OCI-LY7 (cell line): ENCODE results near the gene NEU2. TPM values are rescaled to one million over a fixed set of nuclear protein-coding genes. Genes with fewer than 3 reads are reported as not detected.

ENCODE experiments used
- BruUV-seq: library from RNA; stranded (reverse); fragments of 400-500 nt; replicated peaks from 2 replicates; lab custom pipeline; 2021; lab: Mats Ljungman, UMichigan
- CTCF ChIA-PET: fragments of 300-600 bp; sonication (Branson Sonifier 250); formaldehyde crosslinking; loops from one replicate; lab custom pipeline; 2022; ENCODE audit warnings: antibody characterized with exemption; ENCODE audit not compliant: unreplicated experiment; lab: Charles Lee
- POLR2A ChIA-PET: fragments of 300-600 bp; sonication (Branson Sonifier 250); formaldehyde crosslinking; loops from one replicate; lab custom pipeline; 2022; ENCODE audit warnings: antibody characterized with exemption; lab: Charles Lee
- DNase-seq: peaks from one replicate; pipeline ENCODE4 v3.0.0-alpha.2; 2015; ENCODE audit warnings: low spot score
- H2AFZ ChIP-seq: fragments of 200-600 bp; sonication (generic), shearing (Covaris generic); 2 replicates; pipeline ENCODE4 v1.6.1; 2014; ENCODE audit warnings: mild to moderate bottlenecking, antibody characterized with exemption, low read length, moderate library complexity
- H3K27ac ChIP-seq: fragments of 200-600 bp; sonication (generic); 2 replicates; pipeline ENCODE4 v1.5.1; 2014; ENCODE audit warnings: mixed run types, low read depth, mild to moderate bottlenecking, moderate library complexity, low read length, inconsistent platforms; ENCODE audit not compliant: poor library complexity, severe bottlenecking
- H3K36me3 ChIP-seq: fragments of 200-600 bp; sonication (generic); 2 replicates; pipeline ENCODE4 v1.6.1; 2014; ENCODE audit warnings: mild to moderate bottlenecking, antibody characterized with exemption, low read length, moderate library complexity, mixed read lengths; ENCODE audit not compliant: insufficient read depth
- H3K4me1 ChIP-seq: fragments of 200-600 bp; sonication (generic); 2 replicates; pipeline ENCODE4 v1.5.1; 2014; ENCODE audit warnings: mild to moderate bottlenecking, low read length; ENCODE audit not compliant: insufficient read depth, poor library complexity, severe bottlenecking
- H3K4me2 ChIP-seq: fragments of 200-600 bp; sonication (generic); 2 replicates; pipeline ENCODE4 v1.6.1; 2014; ENCODE audit warnings: mild to moderate bottlenecking, low read length
- H3K4me3 ChIP-seq: fragments of 200-600 bp; sonication (generic); 2 replicates; pipeline ENCODE4 v1.5.1; 2014; ENCODE audit warnings: mild to moderate bottlenecking, low read depth, low read length; ENCODE audit not compliant: poor library complexity, severe bottlenecking
- H3K79me2 ChIP-seq: fragments of 200-600 bp; sonication (generic); 2 replicates; pipeline ENCODE4 v1.6.1; 2016; ENCODE audit warnings: low read depth, mild to moderate bottlenecking, low read length, moderate library complexity, mixed read lengths; ENCODE audit not compliant: insufficient read depth
- H3K9me2 ChIP-seq: fragments of 200-600 bp; sonication (generic); 2 replicates; pipeline ENCODE4 v1.6.1; 2016; ENCODE audit warnings: mild to moderate bottlenecking, low read length, mixed read lengths; ENCODE audit not compliant: insufficient read depth
- H3K9me3 ChIP-seq: fragments of 200-600 bp; sonication (generic); 2 replicates; pipeline ENCODE4 v1.6.1; 2014; ENCODE audit warnings: mild to moderate bottlenecking, mixed run types, low read length, mixed read lengths
- H4K20me1 ChIP-seq: fragments of 200-600 bp; sonication (generic); 2 replicates; pipeline ENCODE4 v1.6.1; 2014; ENCODE audit warnings: mild to moderate bottlenecking, antibody characterized with exemption, low read length, moderate library complexity, mixed read lengths; ENCODE audit not compliant: insufficient read depth
- EZH2phosphoT487 ChIP-seq: fragments of 200-600 bp; sonication (generic); IDR thresholded peaks from 2 replicates; pipeline ENCODE4 v1.6.1; 2018; ENCODE audit warnings: low read depth, borderline replicate concordance, mild to moderate bottlenecking, mixed run types, antibody characterized with exemption, low read length, moderate library complexity, mixed read lengths
- intact Hi-C: fragments of 100-400 bp; cut with micrococcal nuclease; formaldehyde crosslinking; loops from one replicate; pipeline ENCODE4 v1.10.0; 2022; ENCODE audit not compliant: unreplicated experiment
- total RNA-seq, 2 experiments: library from RNA; depleted of rRNA in 1 of 2; stranded (reverse); fragments of >200 nt in 1 of 2; shearing (Covaris generic) in 1 of 2; gene quantifications; 2 replicates each; pipeline ENCODE4 v1.2.3, GENCODE V29; 2014 to 2022
- TF ChIP-seq, protein P1 (sequence below): fragments of 200-600 bp; sonication (generic); conservative IDR thresholded peaks from 2 replicates; pipeline ENCODE4 v1.5.1; 2014; ENCODE audit warnings: mild to moderate bottlenecking, antibody characterized with exemption, low read length, moderate library complexity, mixed read lengths

The NEU2 gene
- total RNA-seq, 2 experiments from 2014 or later, result not detected

GRCh38 chr2:233062451-233062850, 30.0 kb downstream of the NEU2 start:
- Histone ChIP-seq H3K4me1 (peaks cover 39% of the 10 kb centered on the region), H3K4me2 (peak overlapping the region; percentile 98)
- no TSS peak for BruUV-seq

DNA sequence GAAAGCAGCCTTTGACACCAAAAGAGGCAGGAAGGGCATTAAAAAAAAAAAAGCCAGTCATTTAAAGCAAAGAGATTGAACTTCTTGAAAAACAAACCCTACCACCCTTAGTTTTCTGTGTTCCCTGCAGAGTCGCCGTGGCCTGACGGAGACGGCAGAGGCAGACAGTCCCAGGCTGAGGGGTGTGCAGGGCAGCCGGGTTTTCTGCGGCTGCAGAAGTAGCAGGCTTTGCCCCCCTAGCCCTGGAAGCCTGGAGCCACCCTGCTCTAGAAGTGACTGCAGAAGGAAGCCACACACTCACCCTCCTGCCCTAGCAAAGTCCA, 30.4 kb downstream of the NEU2 start:
- no peak overlapping the region for H2AFZ ChIP-seq
- H3K79me2 ChIP-seq, result peaks cover 52% of the 10 kb centered on the region
- TF ChIP-seq, protein P1, sequence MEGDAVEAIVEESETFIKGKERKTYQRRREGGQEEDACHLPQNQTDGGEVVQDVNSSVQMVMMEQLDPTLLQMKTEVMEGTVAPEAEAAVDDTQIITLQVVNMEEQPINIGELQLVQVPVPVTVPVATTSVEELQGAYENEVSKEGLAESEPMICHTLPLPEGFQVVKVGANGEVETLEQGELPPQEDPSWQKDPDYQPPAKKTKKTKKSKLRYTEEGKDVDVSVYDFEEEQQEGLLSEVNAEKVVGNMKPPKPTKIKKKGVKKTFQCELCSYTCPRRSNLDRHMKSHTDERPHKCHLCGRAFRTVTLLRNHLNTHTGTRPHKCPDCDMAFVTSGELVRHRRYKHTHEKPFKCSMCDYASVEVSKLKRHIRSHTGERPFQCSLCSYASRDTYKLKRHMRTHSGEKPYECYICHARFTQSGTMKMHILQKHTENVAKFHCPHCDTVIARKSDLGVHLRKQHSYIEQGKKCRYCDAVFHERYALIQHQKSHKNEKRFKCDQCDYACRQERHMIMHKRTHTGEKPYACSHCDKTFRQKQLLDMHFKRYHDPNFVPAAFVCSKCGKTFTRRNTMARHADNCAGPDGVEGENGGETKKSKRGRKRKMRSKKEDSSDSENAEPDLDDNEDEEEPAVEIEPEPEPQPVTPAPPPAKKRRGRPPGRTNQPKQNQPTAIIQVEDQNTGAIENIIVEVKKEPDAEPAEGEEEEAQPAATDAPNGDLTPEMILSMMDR, result no peak
- no peak for TF ChIP-seq EZH2phosphoT487
- peak overlapping the region; percentile 81 for H3K4me3 ChIP-seq
- no peaks in the 10 kb centered on the region; the same call in 1 of the 2 replicates for H3K9me3 ChIP-seq
- ChIA-PET POLR2A (no interaction called here), CTCF (no interaction called here)
- no peak for DNase-seq
- intact Hi-C loops, result loop anchor here (2.0 to 5.0 kb wide), 2 partner anchors 14 to 164 kb away; no protein-coding TSS in a partner anchor
- H3K4me2 ChIP-seq, result peak overlapping the region; percentile 98
- H3K4me1 ChIP-seq, result peaks cover 42% of the 10 kb centered on the region
- H4K20me1 ChIP-seq, result peaks cover 29% of the 10 kb centered on the region
- BruUV-seq, result no TSS peak
- no peaks in the 10 kb centered on the region for H3K9me2 ChIP-seq
- peak overlapping the region; percentile 87 for H3K27ac ChIP-seq
- H3K36me3 ChIP-seq, result peaks cover 48% of the 10 kb centered on the region

More at GRCh38 chr2:233062451-233062850, 30.0 kb downstream of the NEU2 start:
- no peaks in the 10 kb centered on the region for H3K9me2 ChIP-seq
- H3K36me3 ChIP-seq, result peaks cover 43% of the 10 kb centered on the region
- H3K27ac ChIP-seq, result peak overlapping the region; percentile 87
- peaks cover 49% of the 10 kb centered on the region for H3K79me2 ChIP-seq
- TF ChIP-seq EZH2phosphoT487, result no peak
- TF ChIP-seq, protein P1, result no peak
- intact Hi-C loops, result loop anchor here (2.0 to 5.0 kb wide), 2 partner anchors 14 to 165 kb away; no protein-coding TSS in a partner anchor
- peaks cover 29% of the 10 kb centered on the region for H4K20me1 ChIP-seq
- no peak for DNase-seq
- POLR2A ChIA-PET, result interaction anchor here (0.7 to 2.8 kb wide), 2 partner anchors 14 to 38 kb away, joined by 3 to 20 read pairs; no protein-coding TSS in a partner anchor
- CTCF ChIA-PET, result no interaction called here
- no peak overlapping the region for H2AFZ ChIP-seq
- no peaks in the 10 kb centered on the region; the same call in 1 of the 2 replicates for H3K9me3 ChIP-seq
- peak overlapping the region; percentile 81 for H3K4me3 ChIP-seq

DNA sequence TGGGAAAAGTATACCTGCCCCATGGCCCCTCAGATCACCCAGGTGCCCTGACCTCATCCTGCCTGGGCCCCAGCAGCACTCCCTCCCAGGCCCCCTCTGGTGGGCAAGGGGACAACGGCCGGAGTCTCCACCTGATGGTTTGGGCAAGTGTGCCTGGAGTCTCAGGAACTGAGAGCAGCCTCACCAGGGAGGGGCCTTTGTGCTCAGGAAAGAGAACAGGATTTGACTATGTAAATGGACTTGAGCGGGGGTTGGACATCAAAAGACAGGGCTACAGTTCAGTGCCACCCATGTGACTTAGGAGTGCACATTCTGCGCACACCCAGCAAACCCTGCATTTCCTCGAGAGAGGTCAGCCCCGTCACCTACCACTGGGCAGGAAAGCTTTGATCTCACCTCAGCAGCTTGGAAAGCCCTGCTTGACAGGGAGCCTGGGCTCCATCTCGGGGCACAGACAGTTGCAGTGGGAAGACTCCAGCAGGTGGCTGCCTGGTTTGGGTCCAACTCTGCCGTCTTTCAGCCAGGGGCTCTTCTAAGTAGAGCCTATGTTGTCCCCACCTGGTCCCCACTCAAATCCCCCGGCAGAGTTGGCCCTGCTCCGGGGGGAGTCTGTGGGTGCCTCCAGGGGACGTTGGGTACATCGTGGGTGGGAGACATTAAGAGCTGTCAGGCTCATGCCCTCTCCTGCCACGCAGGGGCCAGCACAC, 30.9 kb downstream of the NEU2 start:
- ChIA-PET CTCF (interaction anchor here (0.8 kb wide), 1 partner anchor 11 kb away, joined by 3 read pairs; no protein-coding TSS in a partner anchor), POLR2A (interaction anchor here (1.0 kb wide), 1 partner anchor 15 kb away, joined by 3 read pairs; no protein-coding TSS in a partner anchor)
- Histone ChIP-seq H3K9me3 (no peaks in the 10 kb centered on the region; the same call in 1 of the 2 replicates), H4K20me1 (peaks cover 29% of the 10 kb centered on the region), H3K4me2 (peak overlapping the region; percentile 98), H2AFZ (no peak overlapping the region), H3K9me2 (no peaks in the 10 kb centered on the region), H3K79me2 (peaks cover 54% of the 10 kb centered on the region), H3K4me3 (peak overlapping the region; percentile 81), H3K36me3 (peaks cover 50% of the 10 kb centered on the region), H3K4me1 (peaks cover 43% of the 10 kb centered on the region), H3K27ac (peak overlapping the region; percentile 87)
- DNase-seq, result peak; percentile 93
- BruUV-seq, result no TSS peak
- no peak for TF ChIP-seq EZH2phosphoT487
- TF ChIP-seq, protein P1, result peak; percentile 51; the same call in 1 of the 2 replicates
- intact Hi-C loops, result loop anchor here (2.0 to 5.0 kb wide), 2 partner anchors 13 to 164 kb away; no protein-coding TSS in a partner anchor
